PC-3 (cell line): ENCODE data around the gene HYAL2. TPM values are rescaled to one million over a fixed set of nuclear protein-coding genes. Genes with fewer than 3 reads are reported as not detected.

Source experiments
- ATAC-seq: fragments of 200-7000 bp; cut with Tn5 transposase; 2 replicates; pipeline ENCODE4 v1.9.1; 2020; ENCODE audit warnings: mild to moderate bottlenecking, moderate library complexity
- Bru-seq: library from RNA; stranded (reverse); fragments of 400-500 nt; gene quantifications from one replicate; lab custom pipeline; 2021; lab: Mats Ljungman, UMichigan
- BruChase-seq, 2 experiments: library from RNA; stranded (reverse); fragments of 400-500 nt; gene quantifications; one replicate each; lab custom pipeline; 2021; lab: Mats Ljungman, UMichigan
- BruUV-seq: library from RNA; stranded (reverse); fragments of 400-500 nt; replicated peaks from 2 replicates; lab custom pipeline; 2021; lab: Mats Ljungman, UMichigan
- CTCF ChIA-PET: fragments of 300-600 bp; sonication (Branson Sonifier 250); formaldehyde crosslinking; loops from one replicate; lab custom pipeline; 2022; ENCODE audit warnings: antibody characterized with exemption; lab: Charles Lee
- POLR2A ChIA-PET: fragments of 300-600 bp; sonication (Branson Sonifier 250); formaldehyde crosslinking; loops from one replicate; lab custom pipeline; 2022; ENCODE audit warnings: antibody characterized with exemption; ENCODE audit not compliant: unreplicated experiment; lab: Charles Lee
- DNase-seq: peaks from one replicate; pipeline ENCODE4 v3.0.0-alpha.2; 2015
- H2AFZ ChIP-seq: fragments of 300-600 bp; sonication (generic); 2 replicates; pipeline ENCODE4 v1.6.0; 2016; ENCODE audit warnings: antibody characterized with exemption, low read length
- H3F3A ChIP-seq: fragments of 300-600 bp; sonication (generic); one replicate; pipeline ENCODE4 v1.6.0; 2017; ENCODE audit warnings: antibody characterized with exemption, low read length, control low read depth, mild to moderate bottlenecking; ENCODE audit not compliant: unreplicated experiment
- H3K27ac ChIP-seq: fragments of 300-600 bp; sonication (generic); 2 replicates; pipeline ENCODE4 v1.5.1; 2016; ENCODE audit warnings: mild to moderate bottlenecking, low read length
- H3K27me3 ChIP-seq: fragments of 300-600 bp; sonication (generic); 2 replicates; pipeline ENCODE4 v1.6.1; 2016; ENCODE audit warnings: low read length, mixed read lengths
- H3K36me3 ChIP-seq: fragments of 300-600 bp; sonication (generic); 2 replicates; pipeline ENCODE4 v1.6.1; 2016; ENCODE audit warnings: low read depth, mixed run types, low read length, mixed read lengths
- H3K4me1 ChIP-seq: fragments of 300-600 bp; sonication (generic); 2 replicates; pipeline ENCODE4 v1.5.1; 2016; ENCODE audit warnings: low read length; ENCODE audit not compliant: insufficient read depth
- H3K4me2 ChIP-seq: fragments of 300-600 bp; sonication (generic); 2 replicates; pipeline ENCODE4 v1.6.0; 2016; ENCODE audit warnings: low read length
- H3K4me3 ChIP-seq: fragments of 300-600 bp; sonication (generic); 2 replicates; pipeline ENCODE4 v1.5.1; 2016; ENCODE audit warnings: mild to moderate bottlenecking, low read length, mixed read lengths
- H3K79me2 ChIP-seq: fragments of 300-600 bp; sonication (generic); 2 replicates; pipeline ENCODE4 v1.6.1; 2017; ENCODE audit warnings: low read length, mixed read lengths
- H3K9ac ChIP-seq: fragments of 300-600 bp; sonication (generic); 2 replicates; pipeline ENCODE4 v1.6.0; 2016; ENCODE audit warnings: mild to moderate bottlenecking, low read length
- H3K9me2 ChIP-seq: fragments of 300-600 bp; sonication (generic); replicated peaks from 2 replicates; pipeline ENCODE4 v1.6.1; 2016; ENCODE audit warnings: mixed run types, low read length, mixed read lengths
- H3K9me3 ChIP-seq: fragments of 300-600 bp; sonication (generic); 2 replicates; pipeline ENCODE4 v1.6.1; 2016; ENCODE audit warnings: low read length, mixed read lengths
- H4K20me1 ChIP-seq: fragments of 300-600 bp; sonication (generic); 2 replicates; pipeline ENCODE4 v1.6.1; 2016; ENCODE audit warnings: low read length, mixed read lengths
- EZH2 ChIP-seq: fragments of 300-600 bp; sonication (generic); IDR thresholded peaks from one replicate; pipeline ENCODE4 v1.6.1; 2017; ENCODE audit warnings: antibody characterized with exemption, mild to moderate bottlenecking, low read length; ENCODE audit not compliant: unreplicated experiment
- EZH2phosphoT487 ChIP-seq: fragments of 300-600 bp; sonication (generic); IDR thresholded peaks from 2 replicates; pipeline ENCODE4 v1.6.1; 2018; ENCODE audit warnings: mild to moderate bottlenecking, antibody characterized with exemption, low read length, borderline replicate concordance
- intact Hi-C: fragments of 100-400 bp; cut with micrococcal nuclease; formaldehyde crosslinking; loops from 2 replicates; pipeline ENCODE4 v1.9.0; 2023
- long read RNA-seq: library from polyadenylated mRNA; unstranded; transcript quantifications from one replicate; pipeline ENCODE4 v2.0.0, GENCODE V29; 2021; ENCODE audit not compliant: unreplicated experiment
- total RNA-seq: library from RNA; depleted of rRNA; stranded (reverse); fragments of >200 nt; gene quantifications from 2 replicates; pipeline ENCODE4 v1.2.3, GENCODE V29; 2014; rRNA removed
- TF ChIP-seq, protein P1 (sequence below): fragments of 300-600 bp; sonication (generic); conservative IDR thresholded peaks from 2 replicates; pipeline ENCODE4 v1.5.1; 2017; ENCODE audit warnings: antibody characterized with exemption, low read depth, mild to moderate bottlenecking, low read length

Gene HYAL2, protein sequence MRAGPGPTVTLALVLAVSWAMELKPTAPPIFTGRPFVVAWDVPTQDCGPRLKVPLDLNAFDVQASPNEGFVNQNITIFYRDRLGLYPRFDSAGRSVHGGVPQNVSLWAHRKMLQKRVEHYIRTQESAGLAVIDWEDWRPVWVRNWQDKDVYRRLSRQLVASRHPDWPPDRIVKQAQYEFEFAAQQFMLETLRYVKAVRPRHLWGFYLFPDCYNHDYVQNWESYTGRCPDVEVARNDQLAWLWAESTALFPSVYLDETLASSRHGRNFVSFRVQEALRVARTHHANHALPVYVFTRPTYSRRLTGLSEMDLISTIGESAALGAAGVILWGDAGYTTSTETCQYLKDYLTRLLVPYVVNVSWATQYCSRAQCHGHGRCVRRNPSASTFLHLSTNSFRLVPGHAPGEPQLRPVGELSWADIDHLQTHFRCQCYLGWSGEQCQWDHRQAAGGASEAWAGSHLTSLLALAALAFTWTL
- total RNA-seq (97.8 and 111 TPM in 2 replicates), Bru-seq, nascent RNA (percentile 67 among the genes with signal in this experiment), BruChase-seq, experiment 1, labeled RNA remaining after a 6-hour chase (percentile 89 among the genes with signal in this experiment), BruChase-seq, experiment 2, labeled RNA remaining after a 2-hour chase (percentile 75 among the genes with signal in this experiment)
- long read RNA-seq, full-length matches to known transcripts: 115 of 169 reads
- long read RNA-seq, partial matches to known transcripts: 4 of 169 reads
- long read RNA-seq, other reads (novel, unspliced or antisense): 50 of 169 reads

GRCh38 chr3:50322386-50323091 is at the start of gene HYAL2:
HYAL2 (minus strand) TSS chr3:50322745; CDS start chr3:50320489, 2,256 bp downstream.
- no peaks in the 10 kb centered on the region for H3K27me3 ChIP-seq
- ATAC-seq (no peak), DNase-seq (no peak)
- H3K9ac ChIP-seq: peak within 1 kb of the TSS; percentile 93
- peaks cover 45% of the 10 kb centered on the region for H3K79me2 ChIP-seq
- CTCF ChIA-PET: no interaction called here
- BruUV-seq: no TSS peak
- POLR2A ChIA-PET: no interaction called here
- H3K4me1 ChIP-seq: peaks cover 37% of the 10 kb centered on the region
- H3K9me3 ChIP-seq: no peaks in the 10 kb centered on the region
- H3K4me2 ChIP-seq: peak within 1 kb of the TSS; percentile 99
- H3K4me3 ChIP-seq: peak within 1 kb of the TSS; percentile 97
- peaks cover 7% of the 10 kb centered on the region for H3F3A ChIP-seq
- peaks cover 6% of the 10 kb centered on the region for H3K36me3 ChIP-seq
- no peaks in the 10 kb centered on the region for H4K20me1 ChIP-seq
- TF ChIP-seq EZH2 (no peak), EZH2phosphoT487 (no peak)
- TF ChIP-seq, protein P1, sequence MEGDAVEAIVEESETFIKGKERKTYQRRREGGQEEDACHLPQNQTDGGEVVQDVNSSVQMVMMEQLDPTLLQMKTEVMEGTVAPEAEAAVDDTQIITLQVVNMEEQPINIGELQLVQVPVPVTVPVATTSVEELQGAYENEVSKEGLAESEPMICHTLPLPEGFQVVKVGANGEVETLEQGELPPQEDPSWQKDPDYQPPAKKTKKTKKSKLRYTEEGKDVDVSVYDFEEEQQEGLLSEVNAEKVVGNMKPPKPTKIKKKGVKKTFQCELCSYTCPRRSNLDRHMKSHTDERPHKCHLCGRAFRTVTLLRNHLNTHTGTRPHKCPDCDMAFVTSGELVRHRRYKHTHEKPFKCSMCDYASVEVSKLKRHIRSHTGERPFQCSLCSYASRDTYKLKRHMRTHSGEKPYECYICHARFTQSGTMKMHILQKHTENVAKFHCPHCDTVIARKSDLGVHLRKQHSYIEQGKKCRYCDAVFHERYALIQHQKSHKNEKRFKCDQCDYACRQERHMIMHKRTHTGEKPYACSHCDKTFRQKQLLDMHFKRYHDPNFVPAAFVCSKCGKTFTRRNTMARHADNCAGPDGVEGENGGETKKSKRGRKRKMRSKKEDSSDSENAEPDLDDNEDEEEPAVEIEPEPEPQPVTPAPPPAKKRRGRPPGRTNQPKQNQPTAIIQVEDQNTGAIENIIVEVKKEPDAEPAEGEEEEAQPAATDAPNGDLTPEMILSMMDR: no peak
- H3K27ac ChIP-seq: peak within 1 kb of the TSS; percentile 86
- intact Hi-C loops: loop anchor here (5.0 kb wide), 1 partner anchor 125 kb away; no protein-coding TSS in a partner anchor
- H3K9me2 ChIP-seq: no peaks in the 10 kb centered on the region
- peak within 1 kb of the TSS; percentile 92 for H2AFZ ChIP-seq

DNA sequence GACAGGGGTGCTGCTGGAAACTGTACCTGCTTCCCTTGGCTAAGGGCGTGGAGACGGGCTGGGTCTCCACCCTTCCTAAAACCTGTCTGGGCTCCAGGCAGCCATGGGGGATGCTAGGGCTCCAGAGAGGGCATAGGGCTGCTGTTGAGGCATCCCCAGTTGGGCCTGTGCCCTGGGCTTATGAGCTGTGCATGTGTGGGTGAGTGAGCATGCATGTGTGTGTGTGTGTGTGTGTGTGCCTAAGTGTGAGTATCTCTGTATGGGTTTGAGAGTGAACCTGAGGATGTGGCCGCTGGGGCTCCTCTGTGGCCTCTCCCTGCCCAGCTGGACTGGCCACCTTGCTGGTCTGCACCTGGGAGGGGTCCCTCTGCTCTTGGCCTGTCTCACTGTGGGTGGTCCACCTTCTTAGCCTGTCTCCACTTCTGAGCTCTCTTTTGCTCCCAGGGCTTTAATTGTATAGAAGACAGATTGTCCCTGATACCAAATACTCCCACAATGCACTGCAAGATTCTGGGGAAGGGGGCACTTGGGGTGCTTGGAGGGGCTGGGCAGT is 48.7 kb upstream of the HYAL2 start:
- BruUV-seq: no TSS peak
- Histone ChIP-seq H3K9me3 (no peaks in the 10 kb centered on the region), H3K36me3 (no peaks in the 10 kb centered on the region), H3K9ac (no peak overlapping the region), H3K9me2 (no peaks in the 10 kb centered on the region), H3K27me3 (no peaks in the 10 kb centered on the region), H3K4me3 (no peak overlapping the region), H2AFZ (no peak overlapping the region), H3K4me1 (no peaks in the 10 kb centered on the region), H3K4me2 (no peak overlapping the region), H4K20me1 (no peaks in the 10 kb centered on the region), H3K79me2 (no peaks in the 10 kb centered on the region), H3K27ac (no peak overlapping the region), H3F3A (no peaks in the 10 kb centered on the region)
- intact Hi-C loops: no loop called here
- DNase-seq (no peak), ATAC-seq (no peak)
- ChIA-PET POLR2A (no interaction called here), CTCF (interaction anchor here (1.3 kb wide), 1 partner anchor 171 kb away, joined by 9 read pairs; no protein-coding TSS in a partner anchor)
- TF ChIP-seq EZH2: no peak
- no peak for TF ChIP-seq EZH2phosphoT487
- TF ChIP-seq, protein P1: no peak
